K562 (cell line): ENCODE results near the gene DDX11.

Source experiments
- ARID3A ChIP-seq: IDR thresholded peaks from 2 replicates; pipeline ENCODE4 v1.6.1; 2012; ENCODE audit warnings: low read depth, low read length, improper control_type of control experiment, borderline replicate concordance
- BHLHE40 ChIP-seq: IDR thresholded peaks from 2 replicates; pipeline ENCODE4 v1.6.1; 2011; ENCODE audit warnings: low read length, improper control_type of control experiment
- CEBPB ChIP-seq: fragments of 450-650 bp; IDR thresholded peaks from 2 replicates; pipeline ENCODE4 v1.6.1; 2016; ENCODE audit warnings: missing genetic modification characterization, missing compliant biosample characterization
- GABPA ChIP-seq: fragments of 200-800 bp; sonication (Bioruptor generic); conservative IDR thresholded peaks from 2 replicates; pipeline ENCODE4 v1.6.1; 2016; ENCODE audit warnings: low read depth, missing genetic modification characterization, missing compliant biosample characterization
- JUNB ChIP-seq: fragments of 450-650 bp; formaldehyde crosslinking; conservative IDR thresholded peaks from 2 replicates; pipeline ENCODE4 v1.4.0; 2020; ENCODE audit warnings: mild to moderate bottlenecking
- MAFK ChIP-seq: IDR thresholded peaks from 2 replicates; pipeline ENCODE4 v1.6.1; 2011; ENCODE audit warnings: low read length, improper control_type of control experiment
- NKRF ChIP-seq: fragments of 450-650 bp; IDR thresholded peaks from 2 replicates; pipeline ENCODE4 v1.6.1; 2016; ENCODE audit warnings: borderline replicate concordance

GRCh38 chr12:31037931-31038330, 35.7 kb upstream of the DDX11 start:
- TF ChIP-seq BHLHE40 (no peak), ARID3A (no peak), GABPA (tag) (no peak), NKRF (no peak), CEBPB (tag) (no peak), MAFK (no peak), JUNB (CRISPR knock-in tag) (no peak)
